ENCODE measurements around the gene SWAP70.
"Not testable (repeated sequence)": the region's sequence is repeated elsewhere in the genome, so short reads cannot be mapped to it uniquely, and the experiment has no call there.

The SWAP70 gene

DNA sequence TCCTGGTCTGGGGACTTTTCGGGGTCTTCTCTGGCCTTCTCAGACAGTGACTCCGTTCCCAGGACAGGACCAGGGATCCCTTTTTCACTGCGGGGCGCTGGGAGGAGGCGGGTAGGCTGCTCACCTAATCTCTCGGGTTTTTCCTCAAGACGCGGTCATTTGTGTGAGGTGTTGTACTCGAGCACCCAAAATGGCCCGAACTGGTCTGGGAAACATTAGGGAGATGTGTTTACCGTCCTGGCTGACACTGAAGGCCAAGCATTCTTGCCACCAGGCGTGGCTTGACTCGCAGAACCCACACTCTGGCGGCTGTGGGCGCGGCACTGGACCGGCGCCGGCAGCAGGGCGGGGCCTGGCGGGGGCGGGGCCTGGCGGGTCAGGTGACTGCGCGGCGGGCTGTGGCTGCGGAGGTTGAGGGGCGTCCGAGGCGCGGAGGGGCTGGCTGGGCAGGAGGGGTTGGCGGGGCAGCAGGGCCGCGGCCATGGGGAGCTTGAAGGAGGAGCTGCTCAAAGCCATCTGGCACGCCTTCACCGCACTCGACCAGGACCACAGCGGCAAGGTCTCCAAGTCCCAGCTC lies at the start of gene SWAP70:
Gene SWAP70 (plus strand): TSS at position 379 of the 577 bp plus-strand sequence. CDS start 103 bp downstream, at position 482.
- TF ChIP-seq, protein P1, sequence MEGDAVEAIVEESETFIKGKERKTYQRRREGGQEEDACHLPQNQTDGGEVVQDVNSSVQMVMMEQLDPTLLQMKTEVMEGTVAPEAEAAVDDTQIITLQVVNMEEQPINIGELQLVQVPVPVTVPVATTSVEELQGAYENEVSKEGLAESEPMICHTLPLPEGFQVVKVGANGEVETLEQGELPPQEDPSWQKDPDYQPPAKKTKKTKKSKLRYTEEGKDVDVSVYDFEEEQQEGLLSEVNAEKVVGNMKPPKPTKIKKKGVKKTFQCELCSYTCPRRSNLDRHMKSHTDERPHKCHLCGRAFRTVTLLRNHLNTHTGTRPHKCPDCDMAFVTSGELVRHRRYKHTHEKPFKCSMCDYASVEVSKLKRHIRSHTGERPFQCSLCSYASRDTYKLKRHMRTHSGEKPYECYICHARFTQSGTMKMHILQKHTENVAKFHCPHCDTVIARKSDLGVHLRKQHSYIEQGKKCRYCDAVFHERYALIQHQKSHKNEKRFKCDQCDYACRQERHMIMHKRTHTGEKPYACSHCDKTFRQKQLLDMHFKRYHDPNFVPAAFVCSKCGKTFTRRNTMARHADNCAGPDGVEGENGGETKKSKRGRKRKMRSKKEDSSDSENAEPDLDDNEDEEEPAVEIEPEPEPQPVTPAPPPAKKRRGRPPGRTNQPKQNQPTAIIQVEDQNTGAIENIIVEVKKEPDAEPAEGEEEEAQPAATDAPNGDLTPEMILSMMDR (IDR thresholded peaks at IDR 0.05; ENCODE audit: low read length, missing control alignments) = peak; percentile 52
- DNase-seq (ENCODE audit: low read depth) = peak; percentile 91
- peak within 1 kb of the TSS; percentile 97 for H3K4me3 ChIP-seq (replicated peaks; ENCODE audit: low read depth, low read length)

DNA sequence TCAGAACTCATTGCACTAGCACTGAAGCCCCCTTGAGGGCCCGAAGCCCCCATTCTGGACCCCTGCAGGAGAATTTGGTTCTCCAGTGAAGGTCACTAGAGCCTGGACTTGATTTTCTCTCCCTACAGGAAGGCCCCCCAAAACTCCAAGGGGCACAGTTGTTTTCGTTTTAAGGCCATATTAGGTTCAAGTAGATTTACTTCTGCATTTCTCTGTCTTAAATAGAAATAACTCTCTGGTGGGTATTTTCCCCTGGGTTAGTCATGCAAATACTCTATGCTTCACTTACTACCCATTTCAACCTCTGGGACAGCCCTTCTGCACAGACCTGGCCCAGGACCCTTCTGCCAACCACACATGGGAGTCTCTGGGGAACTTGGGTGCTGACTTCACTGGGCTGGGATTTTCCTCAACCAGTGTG lies 48.8 kb upstream of the SWAP70 start:
- no peak overlapping the region for H3K4me3 ChIP-seq (replicated peaks; ENCODE audit: low read depth, low read length)
- TF ChIP-seq, protein P1 (IDR thresholded peaks at IDR 0.05; ENCODE audit: low read length, missing control alignments) = no peak
- no peak for DNase-seq (ENCODE audit: low read depth)

- DNase-seq (ENCODE audit: low read depth) = no peak
- no peak overlapping the region for H3K4me3 ChIP-seq (replicated peaks; ENCODE audit: low read depth, low read length)
- TF ChIP-seq, protein P1 (IDR thresholded peaks at IDR 0.05; ENCODE audit: low read length, missing control alignments) = no peak
These were observed 47.7 kb upstream of the SWAP70 start for GRCh38 chr11:9616042-9616675.

- no peak for DNase-seq (ENCODE audit: low read depth)
- TF ChIP-seq, protein P1 (IDR thresholded peaks at IDR 0.05; ENCODE audit: low read length, missing control alignments) = no peak
- H3K4me3 ChIP-seq (replicated peaks; ENCODE audit: low read depth, low read length) = no peak overlapping the region
These were observed 47.0 kb upstream of the SWAP70 start for GRCh38 chr11:9616858-9617257.

- no peak overlapping the region for H3K4me3 ChIP-seq (replicated peaks; ENCODE audit: low read depth, low read length)
- TF ChIP-seq, protein P1 (IDR thresholded peaks at IDR 0.05; ENCODE audit: low read length, missing control alignments) = no peak
- peak; percentile 53 for DNase-seq (ENCODE audit: low read depth)
These were observed 45.9 kb upstream of the SWAP70 start for GRCh38 chr11:9617940-9618339.

GRCh38 chr11:9619004-9619403 lies 44.9 kb upstream of the SWAP70 start:
- TF ChIP-seq, protein P1 (IDR thresholded peaks at IDR 0.05; ENCODE audit: low read length, missing control alignments) = no peak
- H3K4me3 ChIP-seq (replicated peaks; ENCODE audit: low read depth, low read length) = no peak overlapping the region
- no peak for DNase-seq (ENCODE audit: low read depth)

- TF ChIP-seq, protein P1 (IDR thresholded peaks at IDR 0.05; ENCODE audit: low read length, missing control alignments) = no peak
- no peak overlapping the region for H3K4me3 ChIP-seq (replicated peaks; ENCODE audit: low read depth, low read length)
- DNase-seq (ENCODE audit: low read depth) = no peak
These were observed 43.9 kb upstream of the SWAP70 start for GRCh38 chr11:9619971-9620370.

GRCh38 chr11:9622353-9622752 lies 41.5 kb upstream of the SWAP70 start:
- not testable (repeated sequence) for DNase-seq (ENCODE audit: low read depth)

GRCh38 chr11:9623053-9623452 lies 40.8 kb upstream of the SWAP70 start:
- H3K4me3 ChIP-seq (replicated peaks; ENCODE audit: low read depth, low read length); DNase-seq (ENCODE audit: low read depth): not testable (repeated sequence)

More at GRCh38 chr11:9622353-9622752, 41.5 kb upstream of the SWAP70 start:
- not testable (repeated sequence) for H3K4me3 ChIP-seq (replicated peaks; ENCODE audit: low read depth, low read length)
